ENCODE measurements around the gene TBC1D14. TPM values are rescaled to one million over a fixed set of nuclear protein-coding genes. Genes with fewer than 3 reads are reported as not detected.
A peak's percentile ranks its signal among the peaks of the same experiment; 100 is the strongest.

TBC1D14 gene
- polyA plus RNA-seq, 1 donor = 46.0 TPM

GRCh38 chr4:6932475-6932874, 22.8 kb downstream of the TBC1D14 start:
- no peak for DNase-seq

GRCh38 chr4:6932918-6933317, 23.3 kb downstream of the TBC1D14 start:
- no peak for DNase-seq

- no peak for DNase-seq
Measured at GRCh38 chr4:6933691-6934430, 24.2 kb downstream of the TBC1D14 start.

GRCh38 chr4:6935965-6936364, 26.3 kb downstream of the TBC1D14 start:
- DNase-seq = no peak

- no peak for DNase-seq
Measured at GRCh38 chr4:6937201-6937600, 27.6 kb downstream of the TBC1D14 start.

GRCh38 chr4:6937754-6938153, 28.1 kb downstream of the TBC1D14 start:
- DNase-seq = no peak

GRCh38 chr4:6938237-6938636, 28.6 kb downstream of the TBC1D14 start:
- DNase-seq = peak; percentile 58

GRCh38 chr4:6938647-6939271, 29.1 kb downstream of the TBC1D14 start:
- no peak for DNase-seq

- DNase-seq = no peak
Measured at GRCh38 chr4:6939761-6940743, 30.4 kb downstream of the TBC1D14 start.

- no peak for DNase-seq
Measured at GRCh38 chr4:6940744-6941137, 31.1 kb downstream of the TBC1D14 start.

- DNase-seq = no peak
Measured at GRCh38 chr4:6941796-6942195, 32.2 kb downstream of the TBC1D14 start.

GRCh38 chr4:6942238-6942800, 32.7 kb downstream of the TBC1D14 start:
- DNase-seq = no peak

- DNase-seq = no peak
Measured at GRCh38 chr4:6943012-6943884, 33.6 kb downstream of the TBC1D14 start.

GRCh38 chr4:6943885-6944225, 34.2 kb downstream of the TBC1D14 start:
- DNase-seq = no peak

GRCh38 chr4:6944301-6945051, 34.9 kb downstream of the TBC1D14 start:
- DNase-seq = no peak

- no peak for DNase-seq
Measured at GRCh38 chr4:6945052-6945409, 35.4 kb downstream of the TBC1D14 start.

- DNase-seq = no peak
Measured at GRCh38 chr4:6946497-6946896, 36.9 kb downstream of the TBC1D14 start.

- no peak for DNase-seq
Measured at GRCh38 chr4:6948134-6948460, 38.5 kb downstream of the TBC1D14 start.

- no peak for DNase-seq
Measured at GRCh38 chr4:6951880-6952381, 42.3 kb downstream of the TBC1D14 start.

- peak; percentile 57 for DNase-seq
Measured at GRCh38 chr4:6953751-6954380, 44.2 kb downstream of the TBC1D14 start.
